DND-41 (cell line): ENCODE results near the gene GRHL3.

Source experiments
- ATAC-seq: fragments of 200-7000 bp; cut with Tn5 transposase; 3 replicates; pipeline ENCODE4 v1.9.1; 2021; ENCODE audit warnings: low read depth; ENCODE audit not compliant: insufficient read depth
- DNase-seq: peaks from one replicate; pipeline ENCODE4 v3.0.0-alpha.2; 2020
- H2AFZ ChIP-seq: 2 replicates; pipeline ENCODE4 v1.6.0; 2012; ENCODE audit warnings: low read depth, low read length
- H3K27ac ChIP-seq: 2 replicates; pipeline ENCODE4 v1.5.1; 2012; ENCODE audit warnings: low read length, inconsistent platforms
- H3K27me3 ChIP-seq: fragments of 200-600 bp; sonication (generic); 2 replicates; pipeline ENCODE4 v1.6.0; 2012; ENCODE audit warnings: low read length, mild to moderate bottlenecking, inconsistent platforms; ENCODE audit not compliant: insufficient read depth, poor library complexity
- H3K36me3 ChIP-seq: 2 replicates; pipeline ENCODE4 v1.5.1; 2012; ENCODE audit warnings: low read length, inconsistent platforms; ENCODE audit not compliant: insufficient read depth
- H3K4me1 ChIP-seq: 2 replicates; pipeline ENCODE4 v1.5.1; 2012; ENCODE audit warnings: mild to moderate bottlenecking, low read length; ENCODE audit not compliant: insufficient read depth
- H3K4me2 ChIP-seq: 2 replicates; pipeline ENCODE4 v1.6.0; 2012; ENCODE audit warnings: mild to moderate bottlenecking, moderate library complexity, low read length, inconsistent platforms; ENCODE audit not compliant: insufficient read depth
- H3K4me3 ChIP-seq, 2 experiments: fragments of 200-600 bp in 1 of 2; shearing (Covaris generic) in 1 of 2; 2 replicates each; pipeline ENCODE4 v1.5.1; 2012 to 2016; ENCODE audit warnings: inconsistent platforms in 2 of 2, low read length in 2 of 2, mild to moderate bottlenecking in 2 of 2, low read depth in 1 of 2, moderate library complexity in 1 of 2
- H3K79me2 ChIP-seq: 2 replicates; pipeline ENCODE4 v1.6.0; 2012; ENCODE audit warnings: low read length, inconsistent platforms; ENCODE audit not compliant: insufficient read depth
- H3K9ac ChIP-seq: 2 replicates; pipeline ENCODE4 v1.6.0; 2012; ENCODE audit warnings: low read depth, mild to moderate bottlenecking, inconsistent platforms, low read length, moderate library complexity
- H3K9me3 ChIP-seq: 2 replicates; pipeline ENCODE4 v1.5.1; 2012; ENCODE audit warnings: low read length, moderate library complexity, mild to moderate bottlenecking, inconsistent platforms; ENCODE audit not compliant: insufficient read depth, severe bottlenecking
- H4K20me1 ChIP-seq: 2 replicates; pipeline ENCODE4 v1.6.0; 2012; ENCODE audit warnings: low read length; ENCODE audit not compliant: insufficient read depth
- EZH2 ChIP-seq: IDR thresholded peaks from 3 replicates; pipeline ENCODE4 v1.6.1; 2012; ENCODE audit warnings: borderline replicate concordance, low read depth, mild to moderate bottlenecking, moderate library complexity, low read length, inconsistent platforms; ENCODE audit not compliant: severe bottlenecking
- TF ChIP-seq, protein P1 (sequence below): IDR thresholded peaks from 2 replicates; pipeline ENCODE4 v1.5.1; 2012; ENCODE audit warnings: borderline replicate concordance, low read length, moderate library complexity, mild to moderate bottlenecking; ENCODE audit not compliant: poor library complexity, severe bottlenecking; ENCODE audit errors: extremely low read depth

Gene GRHL3

GRCh38 chr1:24293392-24294227, 25.5 kb upstream of the GRHL3 start:
- Histone ChIP-seq H2AFZ (no peak overlapping the region), H3K4me3 (no peak overlapping the region), H3K9ac (no peak overlapping the region), H3K27me3 (peaks cover 30% of the 10 kb centered on the region), H3K36me3 (no peaks in the 10 kb centered on the region), H3K4me1 (no peaks in the 10 kb centered on the region), H3K79me2 (no peaks in the 10 kb centered on the region), H3K27ac (no peak overlapping the region), H3K4me2 (no peak overlapping the region), H4K20me1 (no peaks in the 10 kb centered on the region; the same call in 1 of the 2 replicates), H3K9me3 (no peaks in the 10 kb centered on the region)
- TF ChIP-seq, protein P1, sequence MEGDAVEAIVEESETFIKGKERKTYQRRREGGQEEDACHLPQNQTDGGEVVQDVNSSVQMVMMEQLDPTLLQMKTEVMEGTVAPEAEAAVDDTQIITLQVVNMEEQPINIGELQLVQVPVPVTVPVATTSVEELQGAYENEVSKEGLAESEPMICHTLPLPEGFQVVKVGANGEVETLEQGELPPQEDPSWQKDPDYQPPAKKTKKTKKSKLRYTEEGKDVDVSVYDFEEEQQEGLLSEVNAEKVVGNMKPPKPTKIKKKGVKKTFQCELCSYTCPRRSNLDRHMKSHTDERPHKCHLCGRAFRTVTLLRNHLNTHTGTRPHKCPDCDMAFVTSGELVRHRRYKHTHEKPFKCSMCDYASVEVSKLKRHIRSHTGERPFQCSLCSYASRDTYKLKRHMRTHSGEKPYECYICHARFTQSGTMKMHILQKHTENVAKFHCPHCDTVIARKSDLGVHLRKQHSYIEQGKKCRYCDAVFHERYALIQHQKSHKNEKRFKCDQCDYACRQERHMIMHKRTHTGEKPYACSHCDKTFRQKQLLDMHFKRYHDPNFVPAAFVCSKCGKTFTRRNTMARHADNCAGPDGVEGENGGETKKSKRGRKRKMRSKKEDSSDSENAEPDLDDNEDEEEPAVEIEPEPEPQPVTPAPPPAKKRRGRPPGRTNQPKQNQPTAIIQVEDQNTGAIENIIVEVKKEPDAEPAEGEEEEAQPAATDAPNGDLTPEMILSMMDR = no peak
- TF ChIP-seq EZH2 = no peak
- no peak for DNase-seq
- ATAC-seq = no peak

- Histone ChIP-seq H3K36me3 (no peaks in the 10 kb centered on the region), H3K79me2 (no peaks in the 10 kb centered on the region), H3K9ac (no peak overlapping the region), H3K4me2 (no peak overlapping the region), H3K4me1 (no peaks in the 10 kb centered on the region), H3K9me3 (no peaks in the 10 kb centered on the region), H4K20me1 (no peaks in the 10 kb centered on the region; the same call in 1 of the 2 replicates), H2AFZ (no peak overlapping the region), H3K4me3 (no peak overlapping the region), H3K27me3 (peaks cover 30% of the 10 kb centered on the region), H3K27ac (no peak overlapping the region)
- ATAC-seq (no peak), DNase-seq (no peak)
- TF ChIP-seq, protein P1 = no peak
- no peak for TF ChIP-seq EZH2
Observed at GRCh38 chr1:24294228-24294672, 24.9 kb upstream of the GRHL3 start.

DNA sequence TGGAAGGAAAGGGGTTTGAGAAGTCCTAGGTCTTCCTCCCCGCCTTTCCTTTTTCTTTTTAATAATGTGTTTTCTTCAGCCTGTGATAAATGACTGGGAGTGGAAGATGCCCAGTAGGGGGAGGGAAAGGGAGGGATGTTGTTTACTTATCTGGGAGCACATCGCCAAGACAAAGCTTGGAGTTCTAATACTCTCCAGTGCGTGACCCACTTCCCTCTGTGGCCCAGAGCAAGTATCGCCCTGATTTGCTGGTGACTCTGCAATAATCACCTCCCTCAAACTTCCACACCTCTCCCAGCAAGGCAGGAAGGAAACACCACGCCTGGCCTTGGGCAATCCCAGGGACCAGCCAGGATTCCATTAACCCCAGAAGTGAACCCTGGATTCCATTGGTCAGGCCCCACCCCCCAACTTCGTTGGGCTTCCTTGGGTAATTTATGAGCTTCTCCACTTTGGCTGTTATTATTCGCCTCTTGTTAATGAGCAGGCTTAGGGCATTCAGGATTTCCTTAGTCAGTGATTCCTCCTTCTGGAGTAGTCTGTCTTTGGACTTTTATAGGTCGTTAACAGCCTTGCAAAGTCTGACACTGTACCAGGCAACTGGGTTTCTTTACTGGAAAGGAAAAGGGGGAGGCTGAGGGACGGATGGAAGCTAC, 24.3 kb upstream of the GRHL3 start:
- TF ChIP-seq, protein P1 = no peak
- no peak for TF ChIP-seq EZH2
- ATAC-seq (no peak), DNase-seq (no peak)
- Histone ChIP-seq H3K36me3 (no peaks in the 10 kb centered on the region), H3K9ac (no peak overlapping the region), H2AFZ (no peak overlapping the region), H3K4me1 (no peaks in the 10 kb centered on the region), H3K27me3 (peaks cover 31% of the 10 kb centered on the region), H3K79me2 (no peaks in the 10 kb centered on the region), H3K4me3 (no peak overlapping the region), H4K20me1 (no peaks in the 10 kb centered on the region; the same call in 1 of the 2 replicates), H3K9me3 (no peaks in the 10 kb centered on the region), H3K4me2 (no peak overlapping the region), H3K27ac (no peak overlapping the region)
